IMR-90 (cell line): ENCODE measurements around the gene STOML1. TPM values are rescaled to one million over a fixed set of nuclear protein-coding genes. Genes with fewer than 3 reads are reported as not detected.

Source experiments
- ATAC-seq: fragments of 200-7000 bp; cut with Tn5 transposase; 2 replicates; pipeline ENCODE4 v1.9.1; 2020; ENCODE audit warnings: low read depth, mild to moderate bottlenecking, moderate library complexity
- BruUV-seq: library from RNA; stranded (reverse); fragments of 400-500 nt; replicated peaks from 2 replicates; lab custom pipeline; 2021; lab: Mats Ljungman, UMichigan
- CTCF ChIA-PET: fragments of 300-600 bp; formaldehyde crosslinking; extraction: SDS; loops from one replicate; lab custom pipeline; 2021; ENCODE audit warnings: antibody characterized with exemption; lab: Yijun Ruan, JAX
- POLR2A ChIA-PET: fragments of 300-600 bp; sonication (Branson Sonifier 250); formaldehyde crosslinking; loops from one replicate; lab custom pipeline; 2022; ENCODE audit warnings: antibody characterized with exemption; ENCODE audit not compliant: unreplicated experiment; lab: Charles Lee
- DNase-seq: peaks from one replicate; pipeline ENCODE4 v3.0.0; 2013
- H2AFZ ChIP-seq: replicated peaks from 2 replicates; pipeline ENCODE3; 2013; ENCODE audit warnings: low read length, mild to moderate bottlenecking; ENCODE audit not compliant: poor library complexity
- H2AK5ac ChIP-seq: 2 replicates; pipeline ENCODE4 v1.6.1; 2013; ENCODE audit warnings: low read depth, low read length, inconsistent platforms
- H2AK9ac ChIP-seq: replicated peaks from 2 replicates; pipeline ENCODE3; 2013; ENCODE audit warnings: mild to moderate bottlenecking, low read depth, low read length, moderate library complexity; ENCODE audit not compliant: poor library complexity
- H2BK120ac ChIP-seq: 2 replicates; pipeline ENCODE4 v1.6.1; 2013; ENCODE audit warnings: low read depth, low read length, inconsistent platforms
- H2BK15ac ChIP-seq: 3 replicates; pipeline ENCODE4 v1.6.1; 2013; ENCODE audit warnings: low read depth, low read length, inconsistent platforms
- H2BK20ac ChIP-seq: 2 replicates; pipeline ENCODE4 v1.6.1; 2013; ENCODE audit warnings: low read depth, mild to moderate bottlenecking, inconsistent platforms, low read length, moderate library complexity
- H2BK5ac ChIP-seq: 2 replicates; pipeline ENCODE4 v1.6.1; 2013; ENCODE audit warnings: mild to moderate bottlenecking, low read depth, low read length, inconsistent platforms; ENCODE audit not compliant: poor library complexity, severe bottlenecking
- H3K14ac ChIP-seq: replicated peaks from 2 replicates; pipeline ENCODE4 v1.6.1; 2013; ENCODE audit warnings: low read depth, low read length, inconsistent platforms
- H3K18ac ChIP-seq: 2 replicates; pipeline ENCODE4 v1.6.1; 2013; ENCODE audit warnings: low read depth, low read length, control low read depth
- H3K23ac ChIP-seq: 2 replicates; pipeline ENCODE4 v1.6.1; 2013; ENCODE audit warnings: low read depth, low read length, inconsistent platforms
- H3K27ac ChIP-seq: 2 replicates; pipeline ENCODE4 v1.5.1; 2013; ENCODE audit warnings: mild to moderate bottlenecking, control low read depth, low read length; ENCODE audit not compliant: insufficient read depth
- H3K27me3 ChIP-seq: 2 replicates; pipeline ENCODE4 v1.6.1; 2013; ENCODE audit warnings: low read length; ENCODE audit not compliant: control insufficient read depth, insufficient read depth
- H3K36me3 ChIP-seq: 2 replicates; pipeline ENCODE4 v1.6.1; 2013; ENCODE audit warnings: low read length, mixed read lengths; ENCODE audit not compliant: control insufficient read depth, insufficient read depth
- H3K4ac ChIP-seq: 2 replicates; pipeline ENCODE4 v1.6.1; 2013; ENCODE audit warnings: low read depth, low read length, inconsistent platforms
- H3K4me1 ChIP-seq: 2 replicates; pipeline ENCODE4 v1.6.1; 2013; ENCODE audit warnings: low read length, mixed read lengths; ENCODE audit not compliant: control insufficient read depth, insufficient read depth
- H3K4me2 ChIP-seq: 2 replicates; pipeline ENCODE4 v1.6.1; 2013; ENCODE audit warnings: low read depth, mild to moderate bottlenecking, control low read depth, low read length, moderate library complexity
- H3K4me3 ChIP-seq: 2 replicates; pipeline ENCODE4 v1.5.1; 2013; ENCODE audit warnings: low read depth, mild to moderate bottlenecking, control low read depth, low read length, moderate library complexity; ENCODE audit not compliant: insufficient read depth
- H3K56ac ChIP-seq: 2 replicates; pipeline ENCODE4 v1.6.1; 2013; ENCODE audit warnings: low read length, inconsistent platforms; ENCODE audit not compliant: insufficient read depth; ENCODE audit errors: extremely low read depth
- H3K79me1 ChIP-seq, 2 experiments: 2 replicates each; pipeline ENCODE4 v1.6.1; 2013; ENCODE audit warnings: low read length in 2 of 2, inconsistent platforms in 1 of 2, low read depth in 1 of 2
- H3K9ac ChIP-seq: 2 replicates; pipeline ENCODE4 v1.6.1; 2013; ENCODE audit warnings: low read depth, low read length, control low read depth
- H3K9me1 ChIP-seq: 2 replicates; pipeline ENCODE4 v1.6.1; 2013; ENCODE audit warnings: low read length, inconsistent platforms; ENCODE audit not compliant: insufficient read depth
- H3K9me3 ChIP-seq: 2 replicates; pipeline ENCODE4 v1.6.1; 2013; ENCODE audit warnings: low read length; ENCODE audit not compliant: control insufficient read depth, insufficient read depth
- H4K20me1 ChIP-seq: 2 replicates; pipeline ENCODE4 v1.6.1; 2013; ENCODE audit warnings: low read length, inconsistent platforms; ENCODE audit not compliant: insufficient read depth
- H4K5ac ChIP-seq: 2 replicates; pipeline ENCODE4 v1.6.1; 2013; ENCODE audit warnings: mild to moderate bottlenecking, low read depth, low read length, control low read depth
- H4K8ac ChIP-seq, 2 experiments: 2 replicates each; pipeline ENCODE4 v1.6.1; 2013; ENCODE audit warnings: low read depth in 2 of 2, low read length in 2 of 2, control low read depth in 1 of 2, inconsistent platforms in 1 of 2
- H4K91ac ChIP-seq: 2 replicates; pipeline ENCODE4 v1.6.1; 2013; ENCODE audit warnings: low read depth, low read length, inconsistent platforms; ENCODE audit not compliant: insufficient read depth
- BHLHE40 ChIP-seq: fragments of 150-350 bp; IDR thresholded peaks from 2 replicates; pipeline ENCODE4 v1.6.1; 2016; ENCODE audit warnings: mild to moderate bottlenecking, low read depth, low read length
- MAFK ChIP-seq: IDR thresholded peaks from 2 replicates; pipeline ENCODE4 v1.6.1; 2012; ENCODE audit warnings: low read depth, low read length, improper control_type of control experiment
- MXI1 ChIP-seq: IDR thresholded peaks from 2 replicates; pipeline ENCODE4 v1.6.1; 2012; ENCODE audit warnings: low read depth, mild to moderate bottlenecking, low read length, moderate library complexity, borderline replicate concordance
- RAD21 ChIP-seq: IDR thresholded peaks from 2 replicates; pipeline ENCODE4 v1.6.1; 2012; ENCODE audit warnings: low read length, improper control_type of control experiment
- RFX5 ChIP-seq: IDR thresholded peaks from 2 replicates; pipeline ENCODE4 v1.8.0; 2012; ENCODE audit warnings: low read depth, mild to moderate bottlenecking, low read length, moderate library complexity
- USF2 ChIP-seq: fragments of 150-350 bp; IDR thresholded peaks from 2 replicates; pipeline ENCODE4 v1.6.1; 2017; ENCODE audit warnings: mild to moderate bottlenecking, antibody characterized with exemption, low read length, low read depth
- WGBS, 2 experiments: methylation state at CpG; one replicate each; pipeline versions ENCODE4 v1.1.5 to v1.1.7; 2013; ENCODE audit warnings: missing lambda C conversion rate in 2 of 2; ENCODE audit not compliant: insufficient read length in 1 of 2; ENCODE audit errors: extremely low coverage in 2 of 2; 5-methylcytosine and 5-hydroxymethylcytosine counted together
- dilution Hi-C: fragments of 300-500 bp; cut with HindIII; formaldehyde crosslinking; loops from one replicate; pipeline ENCODE4 v1.14.3; 2018; ENCODE audit warnings: low sequenced_read_pairs; ENCODE audit not compliant: unreplicated experiment
- in situ Hi-C: fragments of 300-500 bp; cut with MboI; formaldehyde crosslinking; loops from 3 replicates; pipeline ENCODE4 v1.14.3; 2019; ENCODE audit warnings: low sequenced_read_pairs, inconsistent platforms, mixed read lengths
- intact Hi-C: fragments of 100-400 bp; cut with micrococcal nuclease; formaldehyde crosslinking; loops from 2 replicates; pipeline ENCODE4 v1.10.0; 2022
- polyA plus RNA-seq, 3 experiments: library from polyadenylated mRNA; depleted of rRNA; stranded (reverse); fragments of >200 nt; gene quantifications; 2 replicates each; pipeline ENCODE4 v1.2.3, GENCODE V29; 2012; ENCODE audit warnings: low replicate concordance in 1 of 3
- total RNA-seq: library from RNA; depleted of rRNA; stranded (reverse); fragments of >200 nt; gene quantifications from 2 replicates; pipeline ENCODE4 v1.2.3, GENCODE V29; 2012

The STOML1 gene
- total and polyA plus RNA-seq, 2 of the 4 experiments (the other 2 are of a cell fraction): 11.8 to 21.2 TPM

GRCh38 chr15:74032606-74033561 lies 40.8 kb upstream of the STOML1 start:
- dilution Hi-C loops: no loop called here
- Histone ChIP-seq H2BK5ac (no peak overlapping the region), H2BK20ac (no peak overlapping the region), H4K20me1 (no peaks in the 10 kb centered on the region), H3K14ac (no peak overlapping the region), H3K9me1 (no peaks in the 10 kb centered on the region), H4K91ac (no peak overlapping the region), H3K23ac (no peak overlapping the region), H3K18ac (no peak overlapping the region), H3K27me3 (no peaks in the 10 kb centered on the region), H2AK5ac (no peak overlapping the region), H2BK120ac (no peak overlapping the region), H2BK15ac (no peak overlapping the region), H3K4me1 (peaks cover 4% of the 10 kb centered on the region; the same call in 1 of the 2 replicates), H4K5ac (no peak overlapping the region), H3K4ac (no peak overlapping the region), H3K9ac (no peak overlapping the region), H4K8ac (no peak overlapping the region), H3K9me3 (no peaks in the 10 kb centered on the region), H3K56ac (no peak overlapping the region), H3K27ac (no peak overlapping the region), H2AFZ (no peak overlapping the region), H3K36me3 (peaks cover 39% of the 10 kb centered on the region), H2AK9ac (peak overlapping the region; percentile 19), H3K4me3 (no peak overlapping the region), H3K4me2 (no peak overlapping the region), H3K79me1 (peaks cover 14 to 20% of the 10 kb centered on the region in 2 experiments)
- BruUV-seq: no TSS peak
- TF ChIP-seq RAD21 (no peak), MAFK (no peak), USF2 (no peak), MXI1 (no peak), RFX5 (no peak), BHLHE40 (no peak)
- in situ Hi-C loops: no loop called here
- ChIA-PET POLR2A (no interaction called here), CTCF (no interaction called here)
- no CpG with 5 or more reads among the region's 16 CpGs for WGBS, 2 experiments
- no peak for ATAC-seq
- DNase-seq: no peak
- intact Hi-C loops: no loop called here
